H1 (cell line): ENCODE results near the gene BRD3OS. TPM values are rescaled to one million over a fixed set of nuclear protein-coding genes. Genes with fewer than 3 reads are reported as not detected.

Experiments
- BCL11A ChIP-seq, 2 experiments: IDR thresholded peaks; one replicate each; pipeline ENCODE4 v1.6.1; 2011; ENCODE audit warnings: low read depth in 2 of 2, low read length in 2 of 2, mild to moderate bottlenecking in 2 of 2
- CREB1 ChIP-seq: IDR thresholded peaks from 2 replicates; pipeline ENCODE4 v1.6.1; 2012; ENCODE audit warnings: inconsistent platforms
- CTBP2 ChIP-seq: IDR thresholded peaks from 2 replicates; pipeline ENCODE4 v1.7.0; 2011; ENCODE audit warnings: borderline replicate concordance, mild to moderate bottlenecking, moderate library complexity, mixed read lengths, low read length; ENCODE audit not compliant: insufficient read depth, insufficient read length
- EZH2 ChIP-seq: fragments of 200-600 bp; sonication (generic); IDR thresholded peaks from 2 replicates; pipeline ENCODE4 v1.7.1; 2012; ENCODE audit warnings: low read depth, mild to moderate bottlenecking, moderate library complexity, low read length, inconsistent platforms; ENCODE audit not compliant: severe bottlenecking
- FOSL1 ChIP-seq: IDR thresholded peaks from 2 replicates; pipeline ENCODE4 v1.6.1; 2011; ENCODE audit warnings: mild to moderate bottlenecking, low read depth, low read length, moderate library complexity; ENCODE audit not compliant: insufficient read depth
- HDAC6 ChIP-seq: IDR thresholded peaks from one replicate; pipeline ENCODE4 v1.7.1; 2012; ENCODE audit warnings: low read depth, mild to moderate bottlenecking, inconsistent platforms, low read length, moderate library complexity
- MAX ChIP-seq: IDR thresholded peaks from 2 replicates; pipeline ENCODE4 v1.6.1; 2012; ENCODE audit warnings: inconsistent platforms
- PHF8 ChIP-seq: fragments of 200-600 bp; sonication (generic); conservative IDR thresholded peaks from 2 replicates; pipeline ENCODE4 v1.7.1; 2012; ENCODE audit warnings: low read depth, mild to moderate bottlenecking, inconsistent platforms, low read length, moderate library complexity
- RFX5 ChIP-seq: IDR thresholded peaks from 2 replicates; pipeline ENCODE4 v1.6.1; 2011; ENCODE audit warnings: low read depth, low read length, improper control_type of control experiment, borderline replicate concordance
- RNF2 ChIP-seq: fragments of 200-900, 300-1000 bp; sonication (generic); IDR thresholded peaks from 2 replicates; pipeline ENCODE4 v1.7.1; 2016; ENCODE audit warnings: borderline replicate concordance, low read depth, mild to moderate bottlenecking, antibody characterized with exemption, low read length; ENCODE audit not compliant: poor library complexity, severe bottlenecking; ENCODE audit errors: missing control alignments
- RXRA ChIP-seq: IDR thresholded peaks from 2 replicates; pipeline ENCODE4 v1.6.1; 2011; ENCODE audit warnings: low read depth, mild to moderate bottlenecking, low read length, moderate library complexity; ENCODE audit not compliant: insufficient read depth
- SAP30 ChIP-seq: fragments of 300-600 bp; sonication (generic); IDR thresholded peaks from 2 replicates; pipeline ENCODE4 v1.7.1; 2012; ENCODE audit warnings: low read length, moderate library complexity, mild to moderate bottlenecking, inconsistent platforms; ENCODE audit not compliant: insufficient read depth, insufficient replicate concordance
- SP2 ChIP-seq: IDR thresholded peaks from 2 replicates; pipeline ENCODE4 v1.6.1; 2012; ENCODE audit warnings: mild to moderate bottlenecking, low read length, inconsistent platforms
- TAF1 ChIP-seq: IDR thresholded peaks from 2 replicates; pipeline ENCODE4 v1.6.1; 2011; ENCODE audit warnings: mild to moderate bottlenecking, low read depth, low read length
- polyA plus RNA-seq, 7 experiments: library from polyadenylated mRNA; depleted of rRNA in 3 of 7; stranded (reverse) in 5 of 7; unstranded in 2 of 7; fragments of >200 nt in 5 of 7; fragments of 200-250 nt in 2 of 7; gene quantifications; 1 replicate in 5 of 7; 2 replicates in 1 of 7; 4 replicates in 1 of 7; pipeline versions ENCODE4 v1.2.1 to v1.2.3, GENCODE V29; 2011 to 2013; ENCODE audit warnings: missing spikeins in 2 of 7, mixed read lengths in 2 of 7
- total RNA-seq: library from RNA; stranded (reverse); fragmentation: NEBNext Ultra II Directional; extraction: Animal tissue kit (Norgen Biotek cat#: 25700); gene quantifications from 2 replicates; pipeline ENCODE4 v1.2.1, GENCODE V29; 2021
- TF ChIP-seq, protein P1 (sequence below): IDR thresholded peaks from 2 replicates; pipeline ENCODE4 v1.6.1; 2012; ENCODE audit warnings: inconsistent platforms
- TF ChIP-seq, protein P2 (sequence below), 3 experiments: IDR thresholded peaks; 1 replicate in 2 of 3; 2 replicates in 1 of 3; pipeline versions ENCODE4 v1.5.1 to v1.6.1; 2011; ENCODE audit warnings: low read length in 3 of 3, mild to moderate bottlenecking in 3 of 3, inconsistent platforms in 2 of 3, low read depth in 1 of 3, moderate library complexity in 1 of 3; ENCODE audit not compliant: insufficient read depth in 1 of 3; ENCODE audit errors: control extremely low read depth in 1 of 3

The BRD3OS gene
- total and polyA plus RNA-seq, 2 of the 8 experiments (the other 6 are each of a cell fraction or from before 2014, with no cell fraction given): 12.7 to 20.2 TPM

DNA sequence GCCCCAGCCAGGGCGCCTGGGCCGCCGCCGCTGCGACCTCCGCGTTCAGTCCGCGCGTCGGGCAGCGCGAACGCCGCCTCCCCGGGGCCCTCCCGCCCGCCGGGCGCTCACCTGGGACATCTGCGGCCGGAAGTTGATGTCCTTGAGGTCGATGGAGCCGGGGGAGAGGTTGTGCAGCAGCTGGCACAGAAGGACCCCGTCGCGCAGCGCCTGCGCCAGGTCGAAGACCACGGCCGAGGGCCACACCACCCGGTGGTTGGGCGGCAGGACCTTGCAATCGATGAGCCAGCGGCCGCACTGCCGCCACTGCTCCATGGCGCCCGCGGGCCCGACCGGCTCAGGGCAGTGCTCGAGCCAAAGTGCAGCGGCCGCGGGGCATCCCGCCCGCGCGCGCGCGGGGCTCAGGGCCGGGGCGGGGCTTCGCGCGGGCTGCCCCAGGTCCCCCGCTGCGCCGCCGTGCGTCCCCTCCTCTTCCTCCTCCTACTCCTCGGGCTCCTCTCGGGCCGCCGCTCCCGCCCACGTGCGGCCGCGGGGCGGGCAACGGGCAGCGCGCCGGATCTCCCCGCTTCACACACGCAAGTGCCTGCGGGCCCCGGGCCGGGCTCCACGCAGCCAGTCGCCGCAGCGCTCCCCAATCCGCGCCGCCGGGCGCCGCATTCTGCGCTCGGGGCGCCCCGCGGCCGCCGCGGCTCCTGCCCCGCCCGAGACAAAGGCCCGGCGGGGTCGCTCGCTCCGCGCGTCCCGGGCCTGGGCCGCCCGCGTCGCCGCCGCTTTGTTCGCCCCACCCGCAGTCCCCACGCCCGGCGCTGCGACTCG is 33.1 kb upstream of the BRD3OS start, which contains the start of gene VAV2 (continued):
- no peak for TF ChIP-seq RXRA
- TF ChIP-seq EZH2: no peak
- TF ChIP-seq RFX5: no peak
- TF ChIP-seq, protein P1, sequence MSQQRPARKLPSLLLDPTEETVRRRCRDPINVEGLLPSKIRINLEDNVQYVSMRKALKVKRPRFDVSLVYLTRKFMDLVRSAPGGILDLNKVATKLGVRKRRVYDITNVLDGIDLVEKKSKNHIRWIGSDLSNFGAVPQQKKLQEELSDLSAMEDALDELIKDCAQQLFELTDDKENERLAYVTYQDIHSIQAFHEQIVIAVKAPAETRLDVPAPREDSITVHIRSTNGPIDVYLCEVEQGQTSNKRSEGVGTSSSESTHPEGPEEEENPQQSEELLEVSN: no peak
- TF ChIP-seq SAP30: no peak
- TF ChIP-seq FOSL1: no peak
- TF ChIP-seq BCL11A (IDR thresholded peaks at IDR 0.05; ENCODE audit: low read depth in 2 of 2, low read length in 2 of 2): no peak
- 0 out of 2 replicates have a peak, but pooled peaks have one; percentile 22 for TF ChIP-seq PHF8
- TF ChIP-seq CREB1: no peak
- no peak for TF ChIP-seq RNF2
- TF ChIP-seq HDAC6: no peak
- no peak for TF ChIP-seq CTBP2
- peak; percentile 63; the same call in 1 of the 2 replicates for TF ChIP-seq TAF1
- TF ChIP-seq, protein P2, sequence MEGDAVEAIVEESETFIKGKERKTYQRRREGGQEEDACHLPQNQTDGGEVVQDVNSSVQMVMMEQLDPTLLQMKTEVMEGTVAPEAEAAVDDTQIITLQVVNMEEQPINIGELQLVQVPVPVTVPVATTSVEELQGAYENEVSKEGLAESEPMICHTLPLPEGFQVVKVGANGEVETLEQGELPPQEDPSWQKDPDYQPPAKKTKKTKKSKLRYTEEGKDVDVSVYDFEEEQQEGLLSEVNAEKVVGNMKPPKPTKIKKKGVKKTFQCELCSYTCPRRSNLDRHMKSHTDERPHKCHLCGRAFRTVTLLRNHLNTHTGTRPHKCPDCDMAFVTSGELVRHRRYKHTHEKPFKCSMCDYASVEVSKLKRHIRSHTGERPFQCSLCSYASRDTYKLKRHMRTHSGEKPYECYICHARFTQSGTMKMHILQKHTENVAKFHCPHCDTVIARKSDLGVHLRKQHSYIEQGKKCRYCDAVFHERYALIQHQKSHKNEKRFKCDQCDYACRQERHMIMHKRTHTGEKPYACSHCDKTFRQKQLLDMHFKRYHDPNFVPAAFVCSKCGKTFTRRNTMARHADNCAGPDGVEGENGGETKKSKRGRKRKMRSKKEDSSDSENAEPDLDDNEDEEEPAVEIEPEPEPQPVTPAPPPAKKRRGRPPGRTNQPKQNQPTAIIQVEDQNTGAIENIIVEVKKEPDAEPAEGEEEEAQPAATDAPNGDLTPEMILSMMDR (IDR thresholded peaks at IDR 0.05; ENCODE audit: control extremely low read depth in 1 of 3, insufficient read depth in 1 of 3, low read depth in 1 of 3, low read length in 3 of 3): no peak
- no peak for TF ChIP-seq SP2
- TF ChIP-seq MAX: peak; percentile 21; the same call in 1 of the 2 replicates
